Measurements from ENCODE around the gene GALM. TPM values are rescaled to one million over a fixed set of nuclear protein-coding genes. Genes with fewer than 3 reads are reported as not detected.
"Not testable (repeated sequence)": the region's sequence is repeated elsewhere in the genome, so short reads cannot be mapped to it uniquely, and the experiment has no call there.

Gene GALM
- total RNA-seq, 1 donor from 2014 or later = 2.9 TPM

DNA sequence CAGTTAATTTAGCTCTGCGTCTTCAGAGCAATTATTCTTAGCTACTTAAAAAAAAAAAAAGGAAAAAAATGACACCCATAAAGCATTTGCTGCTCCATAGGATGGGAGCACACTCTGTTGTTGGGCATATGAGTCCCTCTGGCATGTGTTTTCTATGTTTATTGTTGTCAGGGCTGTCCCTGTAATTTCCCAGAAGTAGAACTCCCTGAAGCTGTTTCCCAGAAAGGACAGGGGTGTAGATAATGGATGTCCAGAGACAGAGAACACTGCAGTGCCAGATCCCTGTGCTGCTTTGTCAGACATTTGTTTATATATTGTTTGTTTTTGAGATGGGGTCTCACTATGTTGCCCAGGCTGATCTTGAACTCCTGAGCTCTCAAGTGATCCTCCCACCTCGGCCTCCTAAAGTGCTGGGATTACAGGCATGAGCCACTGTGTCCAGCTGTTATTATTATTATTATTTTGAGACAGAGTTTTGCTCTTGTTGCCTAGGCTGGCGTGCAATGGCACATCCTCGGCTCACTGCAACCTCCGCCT is 32.6 kb downstream of the GALM start:
- no peaks in the 10 kb centered on the region for H3K27me3 Mint-ChIP-seq (ENCODE audit: unreplicated experiment)

DNA sequence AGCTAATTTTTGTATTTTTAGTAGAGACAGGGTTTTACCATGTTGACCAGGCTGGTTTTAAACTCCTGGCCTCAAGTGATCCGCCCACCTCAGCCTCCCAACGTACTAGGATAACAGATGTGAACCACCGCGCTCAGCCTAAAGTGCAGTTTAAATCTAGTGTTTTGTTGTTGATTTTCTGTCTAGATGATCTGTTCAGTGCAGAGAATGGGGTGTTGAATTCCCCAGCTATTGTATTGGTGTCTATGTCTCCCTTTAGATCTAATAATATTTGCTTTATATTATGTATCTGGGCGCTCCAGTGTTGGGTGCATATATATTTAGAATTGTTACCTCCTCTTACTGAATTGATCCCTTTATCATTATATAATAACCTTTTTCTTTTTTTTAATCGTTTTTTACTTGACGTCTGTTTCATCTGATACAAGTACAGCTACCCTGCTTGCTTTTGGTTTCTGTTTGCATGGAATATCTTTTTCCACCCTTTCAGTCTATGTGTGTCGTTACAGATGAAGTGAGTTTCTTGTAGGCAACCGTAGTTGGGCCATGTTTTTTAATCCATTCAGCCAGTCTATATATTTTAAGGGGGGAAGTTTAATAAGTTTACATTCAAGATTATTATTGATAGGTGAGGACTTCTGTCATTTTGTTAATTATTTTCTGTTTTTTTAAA is 34.3 kb downstream of the GALM start:
- no peak overlapping the region for H3K4me3 Mint-ChIP-seq (ENCODE audit: unreplicated experiment)
- H3K27ac Mint-ChIP-seq (ENCODE audit: unreplicated experiment) = no peak overlapping the region
- H3K36me3 Mint-ChIP-seq (ENCODE audit: unreplicated experiment) = no peaks in the 10 kb centered on the region

More for the DNA sequence above, 32.6 kb downstream of the GALM start:
- Mint-ChIP-seq H3K4me3 (ENCODE audit: unreplicated experiment) (no peak overlapping the region), H3K4me1 (ENCODE audit: unreplicated experiment) (peaks cover 6% of the 10 kb centered on the region), H3K27ac (ENCODE audit: unreplicated experiment) (no peak overlapping the region), H3K9me3 (ENCODE audit: unreplicated experiment) (no peaks in the 10 kb centered on the region), H3K36me3 (ENCODE audit: unreplicated experiment) (no peaks in the 10 kb centered on the region)
- TF ChIP-seq, protein P1, sequence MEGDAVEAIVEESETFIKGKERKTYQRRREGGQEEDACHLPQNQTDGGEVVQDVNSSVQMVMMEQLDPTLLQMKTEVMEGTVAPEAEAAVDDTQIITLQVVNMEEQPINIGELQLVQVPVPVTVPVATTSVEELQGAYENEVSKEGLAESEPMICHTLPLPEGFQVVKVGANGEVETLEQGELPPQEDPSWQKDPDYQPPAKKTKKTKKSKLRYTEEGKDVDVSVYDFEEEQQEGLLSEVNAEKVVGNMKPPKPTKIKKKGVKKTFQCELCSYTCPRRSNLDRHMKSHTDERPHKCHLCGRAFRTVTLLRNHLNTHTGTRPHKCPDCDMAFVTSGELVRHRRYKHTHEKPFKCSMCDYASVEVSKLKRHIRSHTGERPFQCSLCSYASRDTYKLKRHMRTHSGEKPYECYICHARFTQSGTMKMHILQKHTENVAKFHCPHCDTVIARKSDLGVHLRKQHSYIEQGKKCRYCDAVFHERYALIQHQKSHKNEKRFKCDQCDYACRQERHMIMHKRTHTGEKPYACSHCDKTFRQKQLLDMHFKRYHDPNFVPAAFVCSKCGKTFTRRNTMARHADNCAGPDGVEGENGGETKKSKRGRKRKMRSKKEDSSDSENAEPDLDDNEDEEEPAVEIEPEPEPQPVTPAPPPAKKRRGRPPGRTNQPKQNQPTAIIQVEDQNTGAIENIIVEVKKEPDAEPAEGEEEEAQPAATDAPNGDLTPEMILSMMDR (IDR thresholded peaks at IDR 0.05) = no peak
- DNase-seq (ENCODE audit: extremely low spot score, unreplicated experiment) = no peak

DNA sequence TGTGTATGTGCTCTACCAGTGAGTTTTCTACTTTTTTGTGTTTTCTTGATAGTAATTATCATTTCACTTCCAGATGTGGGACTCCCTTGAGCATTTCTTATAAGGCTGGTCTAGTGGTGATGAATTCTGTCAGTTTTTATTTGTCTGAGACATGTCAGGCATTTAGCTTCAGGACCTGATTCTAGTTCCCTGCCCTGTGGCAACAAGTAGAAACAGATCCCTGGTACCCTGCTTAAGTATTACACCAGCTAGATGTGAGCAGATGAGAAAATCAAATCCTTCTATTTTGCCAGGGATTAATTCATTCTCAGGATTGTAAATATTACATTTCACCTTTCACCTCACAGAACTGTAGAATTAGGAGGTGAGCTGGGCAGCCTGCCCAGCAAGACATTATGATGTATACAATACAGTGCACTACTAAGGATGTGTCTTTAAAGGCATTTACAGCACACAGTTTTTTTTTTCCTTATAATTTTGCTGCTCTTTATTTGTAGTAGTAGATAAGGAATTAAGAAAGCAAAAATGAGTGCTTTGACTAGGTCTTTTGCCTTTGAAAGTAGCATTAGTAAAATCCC is 35.1 kb downstream of the GALM start:
- no peaks in the 10 kb centered on the region for H3K27me3 Mint-ChIP-seq (ENCODE audit: unreplicated experiment)
- no peak for DNase-seq (ENCODE audit: extremely low spot score, unreplicated experiment)
- H3K9me3 Mint-ChIP-seq (ENCODE audit: unreplicated experiment) = no peaks in the 10 kb centered on the region
- no peak overlapping the region for H3K27ac Mint-ChIP-seq (ENCODE audit: unreplicated experiment)
- TF ChIP-seq, protein P1 (IDR thresholded peaks at IDR 0.05) = no peak
- no peak overlapping the region for H3K4me3 Mint-ChIP-seq (ENCODE audit: unreplicated experiment)
- H3K36me3 Mint-ChIP-seq (ENCODE audit: unreplicated experiment) = no peaks in the 10 kb centered on the region
- H3K4me1 Mint-ChIP-seq (ENCODE audit: unreplicated experiment) = peaks cover 6% of the 10 kb centered on the region

More for the DNA sequence above, 34.3 kb downstream of the GALM start:
- no peak for DNase-seq (ENCODE audit: extremely low spot score, unreplicated experiment)
- no peaks in the 10 kb centered on the region for H3K9me3 Mint-ChIP-seq (ENCODE audit: unreplicated experiment)
- TF ChIP-seq, protein P1 (IDR thresholded peaks at IDR 0.05) = no peak
- H3K4me1 Mint-ChIP-seq (ENCODE audit: unreplicated experiment) = peaks cover 6% of the 10 kb centered on the region
- no peaks in the 10 kb centered on the region for H3K27me3 Mint-ChIP-seq (ENCODE audit: unreplicated experiment)

DNA sequence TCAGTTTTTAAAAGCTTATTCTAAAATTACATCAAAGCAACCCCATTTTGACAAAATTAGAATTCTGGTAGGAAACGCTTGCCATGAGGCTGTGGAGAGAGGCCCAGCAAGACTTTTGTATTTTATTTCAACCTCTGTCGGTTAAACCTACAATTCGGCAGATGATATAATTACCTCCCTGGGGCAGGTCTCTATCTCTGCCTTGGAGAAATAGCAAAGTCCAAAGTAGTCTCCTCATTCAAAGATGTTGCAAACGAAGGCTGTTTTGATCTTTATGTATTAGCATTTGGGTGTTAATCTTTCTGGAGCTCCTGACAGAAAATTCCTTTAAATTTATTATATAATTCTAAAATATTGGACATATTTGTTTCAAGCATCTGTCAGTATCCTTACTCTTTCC is 35.6 kb downstream of the GALM start:
- Mint-ChIP-seq H3K4me1 (ENCODE audit: unreplicated experiment) (peaks cover 6% of the 10 kb centered on the region), H3K27ac (ENCODE audit: unreplicated experiment) (no peak overlapping the region), H3K36me3 (ENCODE audit: unreplicated experiment) (no peaks in the 10 kb centered on the region), H3K27me3 (ENCODE audit: unreplicated experiment) (no peaks in the 10 kb centered on the region), H3K4me3 (ENCODE audit: unreplicated experiment) (no peak overlapping the region), H3K9me3 (ENCODE audit: unreplicated experiment) (no peaks in the 10 kb centered on the region)
- TF ChIP-seq, protein P1 (IDR thresholded peaks at IDR 0.05) = no peak
- DNase-seq (ENCODE audit: extremely low spot score, unreplicated experiment) = no peak

DNA sequence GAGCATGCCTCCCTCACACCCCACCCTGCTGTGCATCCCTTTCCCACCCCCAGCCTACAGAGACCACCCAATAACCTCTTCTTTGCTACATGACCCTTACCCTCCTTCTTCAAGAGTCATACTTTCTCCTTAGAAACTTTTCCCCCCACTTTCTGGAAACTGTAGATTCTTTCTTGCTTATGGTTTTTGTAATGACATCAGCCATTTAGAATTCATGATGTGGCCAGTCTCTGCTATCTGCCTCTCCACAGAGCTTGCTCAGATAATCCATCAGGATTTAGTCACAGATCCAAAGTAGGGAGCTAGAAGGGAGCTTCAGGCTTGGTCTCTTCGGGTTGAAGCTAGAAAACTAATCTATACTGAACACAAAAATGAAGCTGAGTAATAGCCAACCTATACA is 36.5 kb downstream of the GALM start:
- H3K4me1 Mint-ChIP-seq (ENCODE audit: unreplicated experiment) = peaks cover 6% of the 10 kb centered on the region
- no peak overlapping the region for H3K4me3 Mint-ChIP-seq (ENCODE audit: unreplicated experiment)
- no peaks in the 10 kb centered on the region for H3K9me3 Mint-ChIP-seq (ENCODE audit: unreplicated experiment)
- H3K36me3 Mint-ChIP-seq (ENCODE audit: unreplicated experiment) = no peaks in the 10 kb centered on the region
- DNase-seq (ENCODE audit: extremely low spot score, unreplicated experiment) = no peak
- H3K27ac Mint-ChIP-seq (ENCODE audit: unreplicated experiment) = no peak overlapping the region
- TF ChIP-seq, protein P1 (IDR thresholded peaks at IDR 0.05) = no peak
- H3K27me3 Mint-ChIP-seq (ENCODE audit: unreplicated experiment) = no peaks in the 10 kb centered on the region

GRCh38 chr2:38703336-38703735 is 37.4 kb downstream of the GALM start:
- not testable (repeated sequence) for H3K27me3 Mint-ChIP-seq (ENCODE audit: unreplicated experiment); DNase-seq (ENCODE audit: extremely low spot score, unreplicated experiment); H3K36me3 Mint-ChIP-seq (ENCODE audit: unreplicated experiment); H3K9me3 Mint-ChIP-seq (ENCODE audit: unreplicated experiment); H3K4me1 Mint-ChIP-seq (ENCODE audit: unreplicated experiment); H3K27ac Mint-ChIP-seq (ENCODE audit: unreplicated experiment); H3K4me3 Mint-ChIP-seq (ENCODE audit: unreplicated experiment)

All from osteocyte (in vitro differentiated cells).